ENCODE measurements around the gene ROBO1. TPM values are rescaled to one million over a fixed set of nuclear protein-coding genes. Genes with fewer than 3 reads are reported as not detected.

The ROBO1 gene
- total RNA-seq, 1 donor from 2014 or later: 250 TPM

- Mint-ChIP-seq H3K4me3 (ENCODE audit: unreplicated experiment) (no peak overlapping the region), H3K27ac (ENCODE audit: unreplicated experiment) (peak overlapping the region; percentile 82), H3K4me1 (ENCODE audit: unreplicated experiment) (peaks cover 41% of the 10 kb centered on the region), H3K9me3 (ENCODE audit: unreplicated experiment) (no peaks in the 10 kb centered on the region), H3K36me3 (ENCODE audit: low read depth, unreplicated experiment) (no peaks in the 10 kb centered on the region), H3K27me3 (ENCODE audit: unreplicated experiment) (no peaks in the 10 kb centered on the region)
- no peak for TF ChIP-seq CTCF (IDR thresholded peaks at IDR 0.05; ENCODE audit: unreplicated experiment)
- no peak for DNase-seq (ENCODE audit: low spot score)
Observed at GRCh38 chr3:78647726-78648125, 1120.1 kb downstream of the ROBO1 start.

- peaks cover 46% of the 10 kb centered on the region for H3K4me1 Mint-ChIP-seq (ENCODE audit: unreplicated experiment)
- H3K36me3 Mint-ChIP-seq (ENCODE audit: low read depth, unreplicated experiment): no peaks in the 10 kb centered on the region
- H3K9me3 Mint-ChIP-seq (ENCODE audit: unreplicated experiment): no peaks in the 10 kb centered on the region
- no peaks in the 10 kb centered on the region for H3K27me3 Mint-ChIP-seq (ENCODE audit: unreplicated experiment)
- DNase-seq (ENCODE audit: low spot score): peak; percentile 35
- TF ChIP-seq CTCF (IDR thresholded peaks at IDR 0.05; ENCODE audit: unreplicated experiment): peak; percentile 94
- H3K27ac Mint-ChIP-seq (ENCODE audit: unreplicated experiment): no peak overlapping the region
- no peak overlapping the region for H3K4me3 Mint-ChIP-seq (ENCODE audit: unreplicated experiment)
Observed at GRCh38 chr3:78645628-78646310, 1122.0 kb downstream of the ROBO1 start.

- peaks cover 46% of the 10 kb centered on the region for H3K4me1 Mint-ChIP-seq (ENCODE audit: unreplicated experiment)
- no peaks in the 10 kb centered on the region for H3K9me3 Mint-ChIP-seq (ENCODE audit: unreplicated experiment)
- H3K4me3 Mint-ChIP-seq (ENCODE audit: unreplicated experiment): no peak overlapping the region
- no peak for DNase-seq (ENCODE audit: low spot score)
- H3K27ac Mint-ChIP-seq (ENCODE audit: unreplicated experiment): peak overlapping the region; percentile 92
- peaks cover 4% of the 10 kb centered on the region for H3K36me3 Mint-ChIP-seq (ENCODE audit: low read depth, unreplicated experiment)
- H3K27me3 Mint-ChIP-seq (ENCODE audit: unreplicated experiment): no peaks in the 10 kb centered on the region
- no peak for TF ChIP-seq CTCF (IDR thresholded peaks at IDR 0.05; ENCODE audit: unreplicated experiment)
Observed at GRCh38 chr3:78644847-78645246, 1123.0 kb downstream of the ROBO1 start.

- H3K4me1 Mint-ChIP-seq (ENCODE audit: unreplicated experiment): peaks cover 33% of the 10 kb centered on the region
- H3K36me3 Mint-ChIP-seq (ENCODE audit: low read depth, unreplicated experiment): peaks cover 7% of the 10 kb centered on the region
- no peak overlapping the region for H3K4me3 Mint-ChIP-seq (ENCODE audit: unreplicated experiment)
- no peaks in the 10 kb centered on the region for H3K27me3 Mint-ChIP-seq (ENCODE audit: unreplicated experiment)
- H3K9me3 Mint-ChIP-seq (ENCODE audit: unreplicated experiment): no peaks in the 10 kb centered on the region
- H3K27ac Mint-ChIP-seq (ENCODE audit: unreplicated experiment): no peak overlapping the region
- TF ChIP-seq CTCF (IDR thresholded peaks at IDR 0.05; ENCODE audit: unreplicated experiment): no peak
- DNase-seq (ENCODE audit: low spot score): no peak
Observed at GRCh38 chr3:78642226-78643035, 1125.4 kb downstream of the ROBO1 start.

GRCh38 chr3:78641703-78642102 is 1126.1 kb downstream of the ROBO1 start:
- no peak overlapping the region for H3K27ac Mint-ChIP-seq (ENCODE audit: unreplicated experiment)
- no peaks in the 10 kb centered on the region for H3K9me3 Mint-ChIP-seq (ENCODE audit: unreplicated experiment)
- H3K4me1 Mint-ChIP-seq (ENCODE audit: unreplicated experiment): peaks cover 26% of the 10 kb centered on the region
- no peak overlapping the region for H3K4me3 Mint-ChIP-seq (ENCODE audit: unreplicated experiment)
- no peak for DNase-seq (ENCODE audit: low spot score)
- peaks cover 7% of the 10 kb centered on the region for H3K36me3 Mint-ChIP-seq (ENCODE audit: low read depth, unreplicated experiment)
- H3K27me3 Mint-ChIP-seq (ENCODE audit: unreplicated experiment): no peaks in the 10 kb centered on the region
- TF ChIP-seq CTCF (IDR thresholded peaks at IDR 0.05; ENCODE audit: unreplicated experiment): no peak

All from endothelial cell (in vitro differentiated cells).